HG02610 (cell line): ENCODE results near the gene OTOGL.
"Not testable (repeated sequence)": the region's sequence is repeated elsewhere in the genome, so short reads cannot be mapped to it uniquely, and the experiment has no call there.

ENCODE experiments used
- ATAC-seq: cut with Tn5 transposase; IDR thresholded peaks from one replicate; pipeline ENCODE4 v1.9.1; 2021; ENCODE audit warnings: mild to moderate bottlenecking, moderate library complexity; ENCODE audit not compliant: unreplicated experiment

OTOGL gene

GRCh38 chr12:80271780-80272179 is 172.4 kb downstream of the OTOGL start:
- no peak for ATAC-seq

- no peak for ATAC-seq
Observed at GRCh38 chr12:80272387-80272915, 173.1 kb downstream of the OTOGL start.

- ATAC-seq: no peak
Observed at GRCh38 chr12:80273144-80273543, 173.8 kb downstream of the OTOGL start.

GRCh38 chr12:80277732-80278131 is 178.4 kb downstream of the OTOGL start:
- ATAC-seq: no peak

- no peak for ATAC-seq
Observed at GRCh38 chr12:80282226-80282625, 182.9 kb downstream of the OTOGL start.

- no peak for ATAC-seq
Observed at GRCh38 chr12:80282761-80283160, 183.4 kb downstream of the OTOGL start.

- ATAC-seq: peak; percentile 36
Observed at GRCh38 chr12:80291108-80291754, 191.9 kb downstream of the OTOGL start.

GRCh38 chr12:80293347-80293746 is 194.0 kb downstream of the OTOGL start:
- ATAC-seq: peak; percentile 71

GRCh38 chr12:80293759-80294158 is 194.4 kb downstream of the OTOGL start:
- peak; percentile 69 for ATAC-seq

- peak; percentile 58 for ATAC-seq
Observed at GRCh38 chr12:80299219-80299618, 199.9 kb downstream of the OTOGL start.

GRCh38 chr12:80299976-80300375 is 200.6 kb downstream of the OTOGL start:
- peak; percentile 84 for ATAC-seq

- ATAC-seq: not testable (repeated sequence)
Observed at GRCh38 chr12:80307436-80307835, 208.1 kb downstream of the OTOGL start.

- no peak for ATAC-seq
Observed at GRCh38 chr12:80313209-80313608, 213.9 kb downstream of the OTOGL start.

GRCh38 chr12:80314741-80315140 is 215.4 kb downstream of the OTOGL start:
- ATAC-seq: no peak

GRCh38 chr12:80316222-80316621 is 216.9 kb downstream of the OTOGL start:
- ATAC-seq: no peak

- ATAC-seq: no peak
Observed at GRCh38 chr12:80317307-80317706, 218.0 kb downstream of the OTOGL start.

- ATAC-seq: no peak
Observed at GRCh38 chr12:80317899-80318298, 218.6 kb downstream of the OTOGL start.

- ATAC-seq: no peak
Observed at GRCh38 chr12:80320121-80320678, 220.9 kb downstream of the OTOGL start.

- ATAC-seq: no peak
Observed at GRCh38 chr12:80321653-80322052, 222.3 kb downstream of the OTOGL start.

- ATAC-seq: no peak
Observed at GRCh38 chr12:80325167-80325959, 226.0 kb downstream of the OTOGL start.

GRCh38 chr12:80332827-80333226 is 233.5 kb downstream of the OTOGL start:
- no peak for ATAC-seq

- no peak for ATAC-seq
Observed at GRCh38 chr12:80352474-80352873, 253.1 kb downstream of the OTOGL start.
